OCI-LY7 (cell line): Measurements from ENCODE around the gene BTG4. TPM values are rescaled to one million over a fixed set of nuclear protein-coding genes. Genes with fewer than 3 reads are reported as not detected.

Experiments used
- BruUV-seq: library from RNA; stranded (reverse); fragments of 400-500 nt; replicated peaks from 2 replicates; lab custom pipeline; 2021; lab: Mats Ljungman, UMichigan
- CTCF ChIA-PET: fragments of 300-600 bp; sonication (Branson Sonifier 250); formaldehyde crosslinking; loops from one replicate; lab custom pipeline; 2022; ENCODE audit warnings: antibody characterized with exemption; ENCODE audit not compliant: unreplicated experiment; lab: Charles Lee
- POLR2A ChIA-PET: fragments of 300-600 bp; sonication (Branson Sonifier 250); formaldehyde crosslinking; loops from one replicate; lab custom pipeline; 2022; ENCODE audit warnings: antibody characterized with exemption; lab: Charles Lee
- DNase-seq: peaks from one replicate; pipeline ENCODE4 v3.0.0-alpha.2; 2015; ENCODE audit warnings: low spot score
- H2AFZ ChIP-seq: fragments of 200-600 bp; sonication (generic), shearing (Covaris generic); 2 replicates; pipeline ENCODE4 v1.6.1; 2014; ENCODE audit warnings: mild to moderate bottlenecking, antibody characterized with exemption, low read length, moderate library complexity
- H3K27ac ChIP-seq: fragments of 200-600 bp; sonication (generic); 2 replicates; pipeline ENCODE4 v1.5.1; 2014; ENCODE audit warnings: mixed run types, low read depth, mild to moderate bottlenecking, moderate library complexity, low read length, inconsistent platforms; ENCODE audit not compliant: poor library complexity, severe bottlenecking
- H3K36me3 ChIP-seq: fragments of 200-600 bp; sonication (generic); 2 replicates; pipeline ENCODE4 v1.6.1; 2014; ENCODE audit warnings: mild to moderate bottlenecking, antibody characterized with exemption, low read length, moderate library complexity, mixed read lengths; ENCODE audit not compliant: insufficient read depth
- H3K4me1 ChIP-seq: fragments of 200-600 bp; sonication (generic); 2 replicates; pipeline ENCODE4 v1.5.1; 2014; ENCODE audit warnings: mild to moderate bottlenecking, low read length; ENCODE audit not compliant: insufficient read depth, poor library complexity, severe bottlenecking
- H3K4me2 ChIP-seq: fragments of 200-600 bp; sonication (generic); 2 replicates; pipeline ENCODE4 v1.6.1; 2014; ENCODE audit warnings: mild to moderate bottlenecking, low read length
- H3K4me3 ChIP-seq: fragments of 200-600 bp; sonication (generic); 2 replicates; pipeline ENCODE4 v1.5.1; 2014; ENCODE audit warnings: mild to moderate bottlenecking, low read depth, low read length; ENCODE audit not compliant: poor library complexity, severe bottlenecking
- H3K79me2 ChIP-seq: fragments of 200-600 bp; sonication (generic); 2 replicates; pipeline ENCODE4 v1.6.1; 2016; ENCODE audit warnings: low read depth, mild to moderate bottlenecking, low read length, moderate library complexity, mixed read lengths; ENCODE audit not compliant: insufficient read depth
- H3K9me2 ChIP-seq: fragments of 200-600 bp; sonication (generic); 2 replicates; pipeline ENCODE4 v1.6.1; 2016; ENCODE audit warnings: mild to moderate bottlenecking, low read length, mixed read lengths; ENCODE audit not compliant: insufficient read depth
- H3K9me3 ChIP-seq: fragments of 200-600 bp; sonication (generic); 2 replicates; pipeline ENCODE4 v1.6.1; 2014; ENCODE audit warnings: mild to moderate bottlenecking, mixed run types, low read length, mixed read lengths
- H4K20me1 ChIP-seq: fragments of 200-600 bp; sonication (generic); 2 replicates; pipeline ENCODE4 v1.6.1; 2014; ENCODE audit warnings: mild to moderate bottlenecking, antibody characterized with exemption, low read length, moderate library complexity, mixed read lengths; ENCODE audit not compliant: insufficient read depth
- CTCF ChIP-seq: fragments of 200-600 bp; sonication (generic); conservative IDR thresholded peaks from 2 replicates; pipeline ENCODE4 v1.5.1; 2014; ENCODE audit warnings: mild to moderate bottlenecking, antibody characterized with exemption, low read length, moderate library complexity, mixed read lengths
- EZH2phosphoT487 ChIP-seq: fragments of 200-600 bp; sonication (generic); IDR thresholded peaks from 2 replicates; pipeline ENCODE4 v1.6.1; 2018; ENCODE audit warnings: low read depth, borderline replicate concordance, mild to moderate bottlenecking, mixed run types, antibody characterized with exemption, low read length, moderate library complexity, mixed read lengths
- intact Hi-C: fragments of 100-400 bp; cut with micrococcal nuclease; formaldehyde crosslinking; loops from one replicate; pipeline ENCODE4 v1.10.0; 2022; ENCODE audit not compliant: unreplicated experiment
- total RNA-seq, 2 experiments: library from RNA; depleted of rRNA in 1 of 2; stranded (reverse); fragments of >200 nt in 1 of 2; shearing (Covaris generic) in 1 of 2; gene quantifications; 2 replicates each; pipeline ENCODE4 v1.2.3, GENCODE V29; 2014 to 2022

BTG4 gene
- total RNA-seq, 2 experiments from 2014 or later = not detected

- H4K20me1 ChIP-seq = no peaks in the 10 kb centered on the region; the same call in 1 of the 2 replicates
- intact Hi-C loops = no loop called here
- H3K36me3 ChIP-seq = no peaks in the 10 kb centered on the region
- ChIA-PET CTCF (no interaction called here), POLR2A (interaction anchor here (0.6 kb wide), 2 partner anchors 39 to 1680 kb away, joined by 3 to 4 read pairs; no protein-coding TSS in a partner anchor)
- no TSS peak for BruUV-seq
- TF ChIP-seq CTCF (no peak), EZH2phosphoT487 (no peak)
- no peak overlapping the region for H3K4me2 ChIP-seq
- no peak for DNase-seq
- no peaks in the 10 kb centered on the region for H3K79me2 ChIP-seq
- no peak overlapping the region for H3K4me3 ChIP-seq
- H3K9me2 ChIP-seq = no peaks in the 10 kb centered on the region
- H2AFZ ChIP-seq = no peak overlapping the region
- H3K4me1 ChIP-seq = no peaks in the 10 kb centered on the region
- no peaks in the 10 kb centered on the region for H3K9me3 ChIP-seq
- H3K27ac ChIP-seq = no peak overlapping the region
Measured at GRCh38 chr11:111523343-111523742, 11.2 kb upstream of the BTG4 start.

GRCh38 chr11:111522426-111522825, 10.2 kb upstream of the BTG4 start:
- no peak for DNase-seq
- H3K4me2 ChIP-seq = no peak overlapping the region
- H2AFZ ChIP-seq = no peak overlapping the region
- H3K36me3 ChIP-seq = no peaks in the 10 kb centered on the region
- POLR2A ChIA-PET = interaction anchor here (0.7 kb wide), 1 partner anchor 58 kb away, joined by 3 read pairs; no protein-coding TSS in a partner anchor
- no peak overlapping the region for H3K4me3 ChIP-seq
- H3K27ac ChIP-seq = no peak overlapping the region
- H3K9me2 ChIP-seq = no peaks in the 10 kb centered on the region
- CTCF ChIA-PET = no interaction called here
- H3K9me3 ChIP-seq = no peaks in the 10 kb centered on the region
- BruUV-seq = no TSS peak
- intact Hi-C loops = no loop called here
- no peaks in the 10 kb centered on the region for H3K79me2 ChIP-seq
- no peaks in the 10 kb centered on the region for H3K4me1 ChIP-seq
- no peaks in the 10 kb centered on the region; the same call in 1 of the 2 replicates for H4K20me1 ChIP-seq
- no peak for TF ChIP-seq EZH2phosphoT487
- TF ChIP-seq CTCF = no peak

GRCh38 chr11:111521135-111521534, 8.9 kb upstream of the BTG4 start:
- intact Hi-C loops = no loop called here
- TF ChIP-seq EZH2phosphoT487 (no peak), CTCF (no peak)
- H2AFZ ChIP-seq = no peak overlapping the region
- H3K9me2 ChIP-seq = no peaks in the 10 kb centered on the region
- no peak overlapping the region for H3K4me3 ChIP-seq
- no peaks in the 10 kb centered on the region; the same call in 1 of the 2 replicates for H4K20me1 ChIP-seq
- H3K4me1 ChIP-seq = no peaks in the 10 kb centered on the region
- no peak overlapping the region for H3K27ac ChIP-seq
- H3K79me2 ChIP-seq = no peaks in the 10 kb centered on the region
- ChIA-PET CTCF (no interaction called here), POLR2A (no interaction called here)
- H3K36me3 ChIP-seq = no peaks in the 10 kb centered on the region
- no TSS peak for BruUV-seq
- DNase-seq = no peak
- H3K4me2 ChIP-seq = no peak overlapping the region
- no peaks in the 10 kb centered on the region for H3K9me3 ChIP-seq
